Bronchial smooth muscle cell (primary cell): ENCODE measurements around the gene MYBBP1A. TPM values are rescaled to one million over a fixed set of nuclear protein-coding genes. Genes with fewer than 3 reads are reported as not detected.

ENCODE experiments used
- total RNA-seq: library from RNA; depleted of rRNA; stranded (reverse); fragments of >200 nt; gene quantifications from 2 replicates; pipeline ENCODE4 v1.2.1, GENCODE V29; 2014

The MYBBP1A gene
- total RNA-seq: 21.9 and 32.3 TPM in 2 replicates

DNA sequence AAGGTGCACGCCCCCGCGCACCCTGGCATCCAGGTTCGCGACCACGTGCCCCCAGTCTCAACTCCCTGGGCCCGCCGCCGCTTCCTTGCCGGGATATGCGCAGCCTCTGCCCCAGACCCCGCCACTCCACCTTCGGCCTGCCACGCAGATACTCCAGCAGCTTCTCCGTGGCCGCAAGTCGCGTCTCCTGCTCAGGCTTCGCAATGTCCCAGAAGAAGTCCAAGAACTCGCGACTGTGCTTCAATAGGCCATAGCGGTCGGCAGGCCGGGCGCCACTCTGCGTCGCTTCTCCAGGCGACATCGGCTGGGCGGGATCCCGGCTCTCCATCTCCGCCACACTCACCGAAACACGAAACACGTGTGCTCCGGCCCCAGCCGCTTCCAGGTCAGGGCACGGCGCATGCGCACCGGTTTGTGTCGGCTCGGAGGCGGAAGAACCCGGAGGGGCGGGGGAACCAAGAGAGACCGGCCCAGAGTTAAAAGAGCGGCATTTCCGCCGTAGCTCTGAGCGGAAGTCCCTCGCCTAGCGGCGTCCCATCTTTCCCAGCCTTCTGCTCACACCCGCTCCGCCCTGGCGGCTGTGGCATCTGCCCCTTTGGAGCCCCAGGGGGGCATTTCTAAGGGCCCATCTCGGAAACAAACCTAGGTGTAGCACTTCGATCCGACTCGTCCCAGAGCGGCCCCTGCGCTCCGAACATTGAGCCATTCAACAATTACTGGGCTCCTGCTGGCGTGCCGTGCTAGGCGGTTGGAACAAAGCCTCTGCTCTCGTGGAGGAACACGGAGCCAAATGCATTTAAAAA lies at the start of gene MYBBP1A:
TSS of gene MYBBP1A (minus strand) at position 388 of the 803 bp plus-strand sequence. CDS start at position 328, 60 bp downstream.

GRCh38 chr17:4584101-4584916 lies 29.1 kb upstream of the MYBBP1A start, which contains the start of gene SMTNL2:
SMTNL2 (plus strand) TSS chr17:4584529; CDS start chr17:4584606, 77 bp downstream.

GRCh38 chr17:4560421-4560820 lies 5.2 kb upstream of the MYBBP1A start, which contains the start of gene GGT6:
GGT6 (minus strand) TSS chr17:4560577; CDS start chr17:4560521, 56 bp downstream.

GRCh38 chr17:4498461-4499397 lies 56.5 kb downstream of the MYBBP1A start, which contains the start of gene SPNS2:
SPNS2 (plus strand) TSS chr17:4498881; CDS start chr17:4499048, 167 bp downstream.

Other genes starting within 250 kb of the MYBBP1A start
- 10.9 and 16.9 TPM in 2 replicates for gene UBE2G1, start 188.7 kb downstream of the MYBBP1A start, total RNA-seq
- gene SPNS3, start 121.4 kb downstream of the MYBBP1A start, total RNA-seq: not detected in 2 replicates
- gene SPNS2, start 56.5 kb downstream of the MYBBP1A start, total RNA-seq: 0.09 and 0.16 TPM in 2 replicates
- under 0.01 TPM in 1 of 2 replicates, not detected in the other for gene GGT6, start 5.2 kb upstream of the MYBBP1A start, total RNA-seq
- gene SMTNL2, start 29.1 kb upstream of the MYBBP1A start, total RNA-seq: 0.47 and 10.1 TPM in 2 replicates
- gene ALOX15, start 86.3 kb upstream of the MYBBP1A start, total RNA-seq: 0.17 TPM in 1 of 2 replicates, not detected in the other
- gene PELP1, start 148.8 kb upstream of the MYBBP1A start, total RNA-seq: 11.3 and 13.7 TPM in 2 replicates
- 2.4 and 2.5 TPM in 2 replicates for gene ARRB2, start 155.2 kb upstream of the MYBBP1A start, total RNA-seq
- gene MED11, start 176.0 kb upstream of the MYBBP1A start, total RNA-seq: 11.3 and 18.5 TPM in 2 replicates
- 0.09 TPM in 1 of 2 replicates, not detected in the other for gene ZMYND15, start 184.4 kb upstream of the MYBBP1A start, total RNA-seq
- 0.63 and 1.6 TPM in 2 replicates for gene CXCL16, start 184.5 kb upstream of the MYBBP1A start, total RNA-seq
- not detected in 2 replicates for gene TM4SF5, start 216.5 kb upstream of the MYBBP1A start, total RNA-seq
- gene VMO1, start 231.0 kb upstream of the MYBBP1A start, total RNA-seq: 1.1 and 1.2 TPM in 2 replicates
- not detected in 2 replicates for gene GLTPD2, start 233.6 kb upstream of the MYBBP1A start, total RNA-seq
- gene PSMB6, start 240.8 kb upstream of the MYBBP1A start, total RNA-seq: 134 and 196 TPM in 2 replicates